Hematopoietic multipotent progenitor cell treated with erythropoietin and hydrocortisone succinate and interleukin-3 and kit ligand, for 8 days (in vitro differentiated cells): Measurements from ENCODE around the gene C4orf51.
A peak's percentile ranks its signal among the peaks of the same experiment; 100 is the strongest.

Experiments used
- DNase-seq: peaks from one replicate; pipeline ENCODE4 v3.0.0-alpha.2; 2015

C4orf51 gene

GRCh38 chr4:145760961-145761929, 81.3 kb downstream of the C4orf51 start:
- DNase-seq: no peak

GRCh38 chr4:145762719-145763118, 82.8 kb downstream of the C4orf51 start:
- DNase-seq: no peak

GRCh38 chr4:145763399-145763798, 83.5 kb downstream of the C4orf51 start:
- no peak for DNase-seq

GRCh38 chr4:145766273-145766672, 86.3 kb downstream of the C4orf51 start:
- DNase-seq: no peak

- DNase-seq: no peak
Observed at GRCh38 chr4:145769450-145770037, 89.6 kb downstream of the C4orf51 start.

- DNase-seq: no peak
Observed at GRCh38 chr4:145770124-145770523, 90.2 kb downstream of the C4orf51 start.

- no peak for DNase-seq
Observed at GRCh38 chr4:145772347-145772746, 92.4 kb downstream of the C4orf51 start.

GRCh38 chr4:145773581-145774234, 93.8 kb downstream of the C4orf51 start:
- no peak for DNase-seq

GRCh38 chr4:145774473-145774872, 94.5 kb downstream of the C4orf51 start:
- no peak for DNase-seq

- no peak for DNase-seq
Observed at GRCh38 chr4:145775406-145775805, 95.5 kb downstream of the C4orf51 start.

- DNase-seq: peak; percentile 80
Observed at GRCh38 chr4:145776208-145776607, 96.3 kb downstream of the C4orf51 start.

- no peak for DNase-seq
Observed at GRCh38 chr4:145779319-145779801, 99.4 kb downstream of the C4orf51 start.

GRCh38 chr4:145781351-145781750, 101.4 kb downstream of the C4orf51 start:
- no peak for DNase-seq
